ENCODE data around the gene TSPAN32. TPM values are rescaled to one million over a fixed set of nuclear protein-coding genes. Genes with fewer than 3 reads are reported as not detected.

The TSPAN32 gene
- polyA plus RNA-seq, 1 donor (not counting 4 experiments of a cell fraction or from before 2014, with no cell fraction given): not detected

- H3K79me2 ChIP-seq (ENCODE audit: control insufficient read depth, insufficient read depth, low read length): no peaks in the 10 kb centered on the region
- DNase-seq (ENCODE audit: low read depth, low spot score): no peak
- no peaks in the 10 kb centered on the region for H3K27me3 ChIP-seq (ENCODE audit: control insufficient read depth, extremely low read depth, insufficient read depth, low read length)
- dilution Hi-C loops (cut with MboI; ENCODE audit: extremely low pct_ligation_motif_present, low sequenced_read_pairs): no loop called here
- no peak overlapping the region for H3K4me3 ChIP-seq (ENCODE audit: control insufficient read depth in 2 of 3, extremely low read depth in 1 of 3, insufficient read depth in 2 of 3, low read depth in 1 of 3, low read length in 3 of 3)
- H3K4me1 ChIP-seq (ENCODE audit: control insufficient read depth, extremely low read depth, insufficient read depth, low read length): no peaks in the 10 kb centered on the region
- no peak overlapping the region for H2AFZ ChIP-seq (ENCODE audit: control insufficient read depth, low read length)
- H3K36me3 ChIP-seq (ENCODE audit: control insufficient read depth in 2 of 2, extremely low read depth in 1 of 2, insufficient read depth in 2 of 2, low read length in 2 of 2): no peaks in the 10 kb centered on the region
- H4K20me1 ChIP-seq (ENCODE audit: control insufficient read depth, extremely low read depth, insufficient read depth, low read length): no peaks in the 10 kb centered on the region
- FAIRE-seq: no peak
- no peaks in the 10 kb centered on the region for H3K9me1 ChIP-seq (ENCODE audit: control insufficient read depth, extremely low read depth, insufficient read depth, low read length)
- no peak overlapping the region for H3K9ac ChIP-seq (ENCODE audit: control insufficient read depth, extremely low read depth, insufficient read depth, low read length)
- H3K9me3 ChIP-seq (ENCODE audit: control insufficient read depth, low read depth, low read length): no peaks in the 10 kb centered on the region
- no peak overlapping the region for H3K27ac ChIP-seq (ENCODE audit: control insufficient read depth, insufficient read depth, low read length)
- no peak for TF ChIP-seq CTCF (optimal IDR thresholded peaks at IDR 0.05 in 1 of 3, IDR thresholded peaks at IDR 0.05 in 1 of 3, conservative IDR thresholded peaks at IDR 0.05 in 1 of 3; ENCODE audit: extremely low read depth in 1 of 3, insufficient read depth in 2 of 3, low read length in 3 of 3)
- TF ChIP-seq EZH2 (IDR thresholded peaks at IDR 0.05; ENCODE audit: low read length): no peak
- no peak overlapping the region for H3K4me2 ChIP-seq (ENCODE audit: control insufficient read depth, extremely low read depth, insufficient read depth, low read depth, low read length)
These were observed 8.4 kb downstream of the TSPAN32 start for GRCh38 chr11:2310073-2310785.

DNA sequence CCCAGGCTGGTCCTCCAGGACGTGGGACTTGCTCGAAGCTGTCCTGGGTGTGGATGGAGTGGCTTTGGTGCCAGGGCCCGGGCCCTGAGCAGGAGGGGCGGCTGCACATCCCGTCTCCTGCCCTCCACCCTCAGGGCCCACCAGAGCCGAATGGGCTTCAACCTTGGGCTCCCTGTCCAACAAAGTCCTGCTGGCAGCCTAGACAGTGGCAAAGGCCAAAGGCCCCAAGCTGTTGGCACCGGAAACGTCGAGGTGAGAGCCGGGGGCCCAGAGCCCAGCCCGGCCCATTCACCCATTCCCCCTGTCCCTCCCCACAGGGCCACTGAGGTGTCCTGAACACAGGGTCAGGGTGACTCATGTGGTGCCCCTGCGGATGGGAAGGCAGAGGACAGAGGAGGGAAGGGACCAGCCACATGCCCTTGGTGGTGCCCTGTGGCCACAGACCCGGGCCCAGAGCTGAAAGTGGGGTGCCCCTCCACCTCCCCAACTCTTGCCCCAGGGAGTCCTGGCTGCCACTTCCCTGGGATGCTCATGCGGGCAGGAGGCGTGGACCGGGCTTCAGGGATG lies 9.1 kb downstream of the TSPAN32 start:
- Histone ChIP-seq H3K9me3 (ENCODE audit: control insufficient read depth, low read depth, low read length) (no peaks in the 10 kb centered on the region), H2AFZ (ENCODE audit: control insufficient read depth, low read length) (no peak overlapping the region), H3K27me3 (ENCODE audit: control insufficient read depth, extremely low read depth, insufficient read depth, low read length) (no peaks in the 10 kb centered on the region), H3K79me2 (ENCODE audit: control insufficient read depth, insufficient read depth, low read length) (no peaks in the 10 kb centered on the region), H3K27ac (ENCODE audit: control insufficient read depth, insufficient read depth, low read length) (no peak overlapping the region), H3K4me2 (ENCODE audit: control insufficient read depth, extremely low read depth, insufficient read depth, low read depth, low read length) (no peak overlapping the region), H3K9me1 (ENCODE audit: control insufficient read depth, extremely low read depth, insufficient read depth, low read length) (no peaks in the 10 kb centered on the region), H3K4me1 (ENCODE audit: control insufficient read depth, extremely low read depth, insufficient read depth, low read length) (no peaks in the 10 kb centered on the region), H3K4me3 (ENCODE audit: control insufficient read depth in 2 of 3, extremely low read depth in 1 of 3, insufficient read depth in 2 of 3, low read depth in 1 of 3, low read length in 3 of 3) (no peak overlapping the region), H3K9ac (ENCODE audit: control insufficient read depth, extremely low read depth, insufficient read depth, low read length) (no peak overlapping the region), H4K20me1 (ENCODE audit: control insufficient read depth, extremely low read depth, insufficient read depth, low read length) (no peaks in the 10 kb centered on the region), H3K36me3 (ENCODE audit: control insufficient read depth in 2 of 2, extremely low read depth in 1 of 2, insufficient read depth in 2 of 2, low read length in 2 of 2) (no peaks in the 10 kb centered on the region)
- TF ChIP-seq CTCF (optimal IDR thresholded peaks at IDR 0.05 in 1 of 3, IDR thresholded peaks at IDR 0.05 in 1 of 3, conservative IDR thresholded peaks at IDR 0.05 in 1 of 3; ENCODE audit: extremely low read depth in 1 of 3, insufficient read depth in 2 of 3, low read length in 3 of 3) (no peak), EZH2 (IDR thresholded peaks at IDR 0.05; ENCODE audit: low read length) (no peak)
- FAIRE-seq (no peak), DNase-seq (ENCODE audit: low read depth, low spot score) (no peak)
- dilution Hi-C loops (cut with MboI; ENCODE audit: extremely low pct_ligation_motif_present, low sequenced_read_pairs): no loop called here

All from keratinocyte (primary cell).